ENCODE results near the gene TLR1. TPM values are rescaled to one million over a fixed set of nuclear protein-coding genes. Genes with fewer than 3 reads are reported as not detected.

The TLR1 gene
- polyA plus RNA-seq (2011; rRNA removed): 0.88 and 0.93 TPM in 2 replicates
- 0.46 and 0.65 TPM in 2 replicates for polyA minus RNA-seq (2011; rRNA and poly(A)+ RNA removed)

- CTCF ChIA-PET: interaction anchor here (0.6 to 3.6 kb wide), 21 partner anchors 9 to 742 kb away, joined by 3 to 38 read pairs (median 5); partner anchors contain the start of genes TLR10 and TLR6
- POLR2A ChIA-PET: no interaction called here
- Histone ChIP-seq H3K4me3 (ENCODE audit: low read depth, low read length) (no peak within 1 kb of the TSS), H3K27ac (ENCODE audit: low read depth, low read length) (no peak within 1 kb of the TSS), H3K27me3 (ENCODE audit: control insufficient read depth, insufficient read depth, low read length) (no peaks in the 10 kb centered on the region), H3K9me3 (ENCODE audit: control insufficient read depth, insufficient read depth, low read length) (peaks cover 3% of the 10 kb centered on the region)
- peak; percentile 61 for TF ChIP-seq CTCF (IDR thresholded peaks at IDR 0.05; ENCODE audit: low read depth, low read length)
- no peak for DNase-seq (ENCODE audit: low read depth, low spot score)
These were observed at the start of gene TLR1 for GRCh38 chr4:38804654-38805295. TSS of gene TLR1 (minus strand) at chr4:38804791. CDS start at chr4:38798831, 5,960 bp downstream.

GRCh38 chr4:38846015-38846414 lies 41.4 kb upstream of the TLR1 start:
- no peak overlapping the region for H3K4me3 ChIP-seq (ENCODE audit: low read depth, low read length)
- 0 out of 2 replicates have a peak, but pooled peaks cover 3% of the 10 kb centered on the region for H3K9me3 ChIP-seq (ENCODE audit: control insufficient read depth, insufficient read depth, low read length)
- no peak for TF ChIP-seq CTCF (IDR thresholded peaks at IDR 0.05; ENCODE audit: low read depth, low read length)
- ChIA-PET POLR2A (no interaction called here), CTCF (interaction anchor here (1.8 kb wide), 1 partner anchor 87 kb away, joined by 7 read pairs; no protein-coding TSS in a partner anchor)
- H3K27ac ChIP-seq (ENCODE audit: low read depth, low read length): no peak overlapping the region
- no peaks in the 10 kb centered on the region for H3K27me3 ChIP-seq (ENCODE audit: control insufficient read depth, insufficient read depth, low read length)
- DNase-seq (ENCODE audit: low read depth, low spot score): no peak

GRCh38 chr4:38842994-38843393 lies 38.4 kb upstream of the TLR1 start:
- no peak overlapping the region for H3K4me3 ChIP-seq (ENCODE audit: low read depth, low read length)
- DNase-seq (ENCODE audit: low read depth, low spot score): no peak
- CTCF ChIA-PET: interaction anchor here (1.4 to 2.0 kb wide), 2 partner anchors 18 to 61 kb away, joined by 5 to 8 read pairs; partner anchors contain the start of gene TLR10
- TF ChIP-seq CTCF (IDR thresholded peaks at IDR 0.05; ENCODE audit: low read depth, low read length): no peak
- 0 out of 2 replicates have a peak, but pooled peaks cover 3% of the 10 kb centered on the region for H3K9me3 ChIP-seq (ENCODE audit: control insufficient read depth, insufficient read depth, low read length)
- no peaks in the 10 kb centered on the region for H3K27me3 ChIP-seq (ENCODE audit: control insufficient read depth, insufficient read depth, low read length)
- no peak overlapping the region for H3K27ac ChIP-seq (ENCODE audit: low read depth, low read length)
- POLR2A ChIA-PET: no interaction called here

- Histone ChIP-seq H3K4me3 (ENCODE audit: low read depth, low read length) (no peak overlapping the region), H3K27ac (ENCODE audit: low read depth, low read length) (no peak overlapping the region), H3K9me3 (ENCODE audit: control insufficient read depth, insufficient read depth, low read length) (peaks cover 3% of the 10 kb centered on the region), H3K27me3 (ENCODE audit: control insufficient read depth, insufficient read depth, low read length) (no peaks in the 10 kb centered on the region)
- CTCF ChIA-PET: no interaction called here
- POLR2A ChIA-PET: no interaction called here
- TF ChIP-seq CTCF (IDR thresholded peaks at IDR 0.05; ENCODE audit: low read depth, low read length): no peak
- no peak for DNase-seq (ENCODE audit: low read depth, low spot score)
These were observed 33.3 kb upstream of the TLR1 start for GRCh38 chr4:38837849-38838248.

- POLR2A ChIA-PET: no interaction called here
- DNase-seq (ENCODE audit: low read depth, low spot score): no peak
- CTCF ChIA-PET: interaction anchor here (1.0 to 1.1 kb wide), 2 partner anchors 32 to 78 kb away, joined by 3 to 4 read pairs; partner anchors contain the start of gene TLR1
- Histone ChIP-seq H3K27me3 (ENCODE audit: control insufficient read depth, insufficient read depth, low read length) (no peaks in the 10 kb centered on the region), H3K4me3 (ENCODE audit: low read depth, low read length) (no peak overlapping the region), H3K27ac (ENCODE audit: low read depth, low read length) (no peak overlapping the region), H3K9me3 (ENCODE audit: control insufficient read depth, insufficient read depth, low read length) (peaks cover 8% of the 10 kb centered on the region)
- no peak for TF ChIP-seq CTCF (IDR thresholded peaks at IDR 0.05; ENCODE audit: low read depth, low read length)
These were observed 32.7 kb upstream of the TLR1 start for GRCh38 chr4:38837334-38837733.
